Suprapubic skin (tissue), 4 donors: ENCODE measurements around the gene CD93. TPM values are rescaled to one million over a fixed set of nuclear protein-coding genes. Genes with fewer than 3 reads are reported as not detected.
A peak's percentile ranks its signal among the peaks of the same experiment; 100 is the strongest.

Experiments used
- DNase-seq, 2 donors: peaks; one replicate each; pipeline ENCODE4 v3.0.0-alpha.2; 2019; ENCODE audit warnings: low spot score in 2 of 2
- H3K27ac ChIP-seq: fragments of 200-600 bp; sonication (generic); one replicate; pipeline ENCODE4 v1.5.1; 2019
- H3K27me3 ChIP-seq: fragments of 200-600 bp; sonication (generic); one replicate; pipeline ENCODE4 v1.5.1; 2019
- H3K36me3 ChIP-seq: fragments of 200-600 bp; sonication (generic); one replicate; pipeline ENCODE4 v1.5.1; 2019
- H3K4me1 ChIP-seq: fragments of 200-600 bp; sonication (generic); one replicate; pipeline ENCODE4 v1.5.1; 2019
- H3K4me3 ChIP-seq: fragments of 200-600 bp; sonication (generic); one replicate; pipeline ENCODE4 v1.5.1; 2019; ENCODE audit warnings: mild to moderate bottlenecking
- H3K9me3 ChIP-seq: fragments of 200-600 bp; sonication (generic); one replicate; pipeline ENCODE4 v1.5.1; 2019
- EP300 ChIP-seq: sonication (generic); formaldehyde crosslinking; IDR thresholded peaks from one replicate; pipeline ENCODE4 v1.6.1; 2017; ENCODE audit warnings: antibody characterized with exemption
- POLR2A ChIP-seq, 2 donors: fragments of 450-650 bp; IDR thresholded peaks; one replicate each; pipeline ENCODE4 v1.6.1; 2017; ENCODE audit warnings: antibody characterized with exemption in 2 of 2, mild to moderate bottlenecking in 2 of 2, moderate library complexity in 2 of 2
- POLR2AphosphoS5 ChIP-seq, 3 donors: sonication (generic); formaldehyde crosslinking; IDR thresholded peaks; one replicate each; pipeline ENCODE4 v1.6.1; 2017; ENCODE audit warnings: antibody characterized with exemption in 3 of 3
- WGBS: methylation state at CpG from one replicate; pipeline ENCODE4 v1.1.5; 2018; 5-methylcytosine and 5-hydroxymethylcytosine counted together
- total RNA-seq, 4 donors: library from RNA; depleted of rRNA; stranded (reverse); fragments of >200 nt; gene quantifications; one replicate each; pipeline ENCODE4 v1.1.0, GENCODE V29; 2016
- TF ChIP-seq, protein P1 (sequence below), 2 donors: fragments of 200-600 bp in 1 of 2; fragments of 450-650 bp in 1 of 2; sonication (generic) in 1 of 2; IDR thresholded peaks; one replicate each; pipeline ENCODE4 v1.5.1; 2016 to 2019; ENCODE audit warnings: antibody characterized with exemption in 2 of 2, mild to moderate bottlenecking in 1 of 2, moderate library complexity in 1 of 2

The CD93 gene
- total RNA-seq, 4 donors from 2014 or later, result 8.1 to 25.1 (median 16.2) TPM

DNA sequence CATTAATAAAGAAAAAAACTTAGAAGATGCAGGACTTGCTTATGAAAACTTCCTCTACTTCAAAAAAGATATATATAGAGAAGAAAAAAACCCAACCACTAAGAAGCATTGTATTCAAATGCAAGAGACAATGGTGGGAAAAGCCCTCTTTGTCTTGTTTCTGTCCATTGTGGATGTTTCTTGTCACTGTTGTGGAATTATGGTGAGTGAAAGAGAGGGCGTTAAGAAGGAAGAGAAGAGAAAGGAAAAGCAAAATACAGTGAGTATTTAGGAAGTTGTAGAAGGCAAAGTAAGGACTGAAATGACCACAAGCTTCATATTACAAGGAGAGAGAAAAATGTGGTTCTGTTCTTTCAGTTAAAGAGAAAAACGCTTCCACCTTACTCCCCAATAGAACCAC is 22.5 kb downstream of the CD93 start:
- no peak for DNase-seq
- Histone ChIP-seq H3K4me1 (peaks cover 17% of the 10 kb centered on the region), H3K36me3 (no peaks in the 10 kb centered on the region), H3K27ac (no peak overlapping the region), H3K4me3 (no peak overlapping the region), H3K27me3 (no peaks in the 10 kb centered on the region), H3K9me3 (no peaks in the 10 kb centered on the region)
- 73% methylated on average over 2 of the region's 2 CpGs for whole genome bisulfite sequencing
- TF ChIP-seq POLR2A (IDR thresholded peaks at IDR 0.05), result no peak

GRCh38 chr20:23063168-23063567 is 23.0 kb downstream of the CD93 start:
- TF ChIP-seq EP300, result no peak
- TF ChIP-seq, protein P1, sequence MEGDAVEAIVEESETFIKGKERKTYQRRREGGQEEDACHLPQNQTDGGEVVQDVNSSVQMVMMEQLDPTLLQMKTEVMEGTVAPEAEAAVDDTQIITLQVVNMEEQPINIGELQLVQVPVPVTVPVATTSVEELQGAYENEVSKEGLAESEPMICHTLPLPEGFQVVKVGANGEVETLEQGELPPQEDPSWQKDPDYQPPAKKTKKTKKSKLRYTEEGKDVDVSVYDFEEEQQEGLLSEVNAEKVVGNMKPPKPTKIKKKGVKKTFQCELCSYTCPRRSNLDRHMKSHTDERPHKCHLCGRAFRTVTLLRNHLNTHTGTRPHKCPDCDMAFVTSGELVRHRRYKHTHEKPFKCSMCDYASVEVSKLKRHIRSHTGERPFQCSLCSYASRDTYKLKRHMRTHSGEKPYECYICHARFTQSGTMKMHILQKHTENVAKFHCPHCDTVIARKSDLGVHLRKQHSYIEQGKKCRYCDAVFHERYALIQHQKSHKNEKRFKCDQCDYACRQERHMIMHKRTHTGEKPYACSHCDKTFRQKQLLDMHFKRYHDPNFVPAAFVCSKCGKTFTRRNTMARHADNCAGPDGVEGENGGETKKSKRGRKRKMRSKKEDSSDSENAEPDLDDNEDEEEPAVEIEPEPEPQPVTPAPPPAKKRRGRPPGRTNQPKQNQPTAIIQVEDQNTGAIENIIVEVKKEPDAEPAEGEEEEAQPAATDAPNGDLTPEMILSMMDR (IDR thresholded peaks at IDR 0.05), result no peak
- TF ChIP-seq POLR2A (IDR thresholded peaks at IDR 0.05), result no peak
- TF ChIP-seq POLR2AphosphoS5 (IDR thresholded peaks at IDR 0.05), result no peak
- H3K9me3 ChIP-seq, result no peaks in the 10 kb centered on the region
- peaks cover 17% of the 10 kb centered on the region for H3K4me1 ChIP-seq
- no peak for DNase-seq
- no peak overlapping the region for H3K27ac ChIP-seq
- WGBS, result 81% methylated on average over 3 of the region's 3 CpGs
- no peak overlapping the region for H3K4me3 ChIP-seq
- H3K36me3 ChIP-seq, result no peaks in the 10 kb centered on the region
- H3K27me3 ChIP-seq, result no peaks in the 10 kb centered on the region

- Histone ChIP-seq H3K4me1 (peaks cover 17% of the 10 kb centered on the region), H3K9me3 (no peaks in the 10 kb centered on the region), H3K4me3 (no peak overlapping the region), H3K27ac (no peak overlapping the region), H3K27me3 (no peaks in the 10 kb centered on the region), H3K36me3 (no peaks in the 10 kb centered on the region)
- no peak for DNase-seq
- TF ChIP-seq POLR2A (IDR thresholded peaks at IDR 0.05) (no peak), POLR2AphosphoS5 (IDR thresholded peaks at IDR 0.05) (no peak), EP300 (no peak)
- TF ChIP-seq, protein P1 (IDR thresholded peaks at IDR 0.05), result no peak
Observed at GRCh38 chr20:23062632-23063031, 23.5 kb downstream of the CD93 start.

GRCh38 chr20:23061734-23062561 is 24.2 kb downstream of the CD93 start:
- H3K27ac ChIP-seq, result peak overlapping the region; percentile 58
- DNase-seq, result no peak
- no peaks in the 10 kb centered on the region for H3K9me3 ChIP-seq
- peaks cover 17% of the 10 kb centered on the region for H3K4me1 ChIP-seq
- TF ChIP-seq EP300, result no peak
- TF ChIP-seq POLR2AphosphoS5 (IDR thresholded peaks at IDR 0.05), result peak in 1 of 3 donors; percentile 18
- TF ChIP-seq, protein P1 (IDR thresholded peaks at IDR 0.05), result peak; percentile 14 to 55
- H3K36me3 ChIP-seq, result no peaks in the 10 kb centered on the region
- H3K4me3 ChIP-seq, result no peak overlapping the region
- 32% methylated on average over 8 of the region's 8 CpGs for WGBS
- H3K27me3 ChIP-seq, result no peaks in the 10 kb centered on the region

DNA sequence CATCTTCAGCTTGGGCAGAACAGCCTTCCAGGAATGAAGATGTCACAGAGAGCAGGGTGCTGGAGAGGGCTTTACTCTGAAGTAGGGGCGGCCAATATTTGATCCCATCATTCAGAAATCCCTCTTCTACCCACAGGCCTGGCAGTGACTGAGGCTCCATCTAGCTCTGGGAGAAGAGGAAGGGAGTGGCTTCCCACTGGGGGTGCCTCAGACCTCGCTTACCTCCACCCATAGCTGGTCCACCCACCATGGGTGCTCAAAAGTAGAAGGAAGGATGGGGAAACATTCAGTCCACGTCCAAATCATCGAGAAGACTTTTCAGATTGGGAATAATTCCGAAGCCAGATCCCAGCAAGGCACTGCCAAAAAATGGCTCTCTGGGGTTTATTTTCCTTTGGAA is 24.9 kb downstream of the CD93 start:
- 61% methylated on average over 5 of the region's 5 CpGs for WGBS
- no peaks in the 10 kb centered on the region for H3K27me3 ChIP-seq
- H3K27ac ChIP-seq, result peak overlapping the region; percentile 58
- H3K4me3 ChIP-seq, result no peak overlapping the region
- H3K36me3 ChIP-seq, result no peaks in the 10 kb centered on the region
- no peak for DNase-seq
- TF ChIP-seq POLR2AphosphoS5 (IDR thresholded peaks at IDR 0.05) (no peak), EP300 (no peak), POLR2A (IDR thresholded peaks at IDR 0.05) (no peak)
- TF ChIP-seq, protein P1 (IDR thresholded peaks at IDR 0.05), result no peak
- no peaks in the 10 kb centered on the region for H3K9me3 ChIP-seq
- peaks cover 17% of the 10 kb centered on the region for H3K4me1 ChIP-seq
